Loucy (cell line): Measurements from ENCODE around the gene SLC15A1.

Experiments used
- H2AFZ ChIP-seq: fragments of 200-600 bp; sonication (generic); 2 replicates; pipeline ENCODE4 v1.6.0; 2016; ENCODE audit warnings: antibody characterized with exemption, mild to moderate bottlenecking, low read length, moderate library complexity
- H3F3A ChIP-seq: fragments of 200-600 bp; 2 replicates; pipeline ENCODE4 v1.6.0; 2016; ENCODE audit warnings: antibody characterized with exemption, low read depth, mild to moderate bottlenecking
- H3K27me3 ChIP-seq: fragments of 200-600 bp; sonication (generic); 2 replicates; pipeline ENCODE4 v1.6.1; 2014; ENCODE audit warnings: low read length, mild to moderate bottlenecking; ENCODE audit not compliant: insufficient read depth, poor library complexity, severe bottlenecking
- H3K36me3 ChIP-seq: fragments of 200-600 bp; sonication (generic); 2 replicates; pipeline ENCODE4 v1.6.1; 2016; ENCODE audit warnings: low read length; ENCODE audit not compliant: insufficient read depth
- H3K4me1 ChIP-seq: fragments of 200-600 bp; sonication (generic); 2 replicates; pipeline ENCODE4 v1.5.1; 2014; ENCODE audit warnings: low read length, mild to moderate bottlenecking; ENCODE audit not compliant: insufficient read depth, poor library complexity, severe bottlenecking
- H3K4me2 ChIP-seq: fragments of 200-600 bp; sonication (generic); 2 replicates; pipeline ENCODE4 v1.6.0; 2014; ENCODE audit warnings: antibody characterized with exemption, low read length, low read depth, mild to moderate bottlenecking; ENCODE audit not compliant: poor library complexity, severe bottlenecking
- H3K4me3 ChIP-seq: fragments of 200-600 bp; sonication (generic); 2 replicates; pipeline ENCODE4 v1.5.1; 2014; ENCODE audit warnings: low read length, mild to moderate bottlenecking, mixed read lengths; ENCODE audit not compliant: poor library complexity, severe bottlenecking
- H3K79me2 ChIP-seq: fragments of 200-600 bp; sonication (generic); 2 replicates; pipeline ENCODE4 v1.6.1; 2014; ENCODE audit warnings: low read length; ENCODE audit not compliant: insufficient read depth
- H3K9ac ChIP-seq: fragments of 200-600 bp; sonication (generic); 2 replicates; pipeline ENCODE4 v1.6.0; 2014; ENCODE audit warnings: mild to moderate bottlenecking, low read depth, low read length, moderate library complexity; ENCODE audit not compliant: poor library complexity, severe bottlenecking
- H3K9me2 ChIP-seq: fragments of 200-600 bp; sonication (generic); replicated peaks from 2 replicates; pipeline ENCODE4 v1.6.1; 2016; ENCODE audit warnings: low read depth, low read length, mixed read lengths
- H3K9me3 ChIP-seq: fragments of 200-600 bp; sonication (generic); 2 replicates; pipeline ENCODE4 v1.6.1; 2014; ENCODE audit warnings: mild to moderate bottlenecking, antibody characterized with exemption, low read length, low read depth; ENCODE audit not compliant: insufficient read depth
- H4K20me1 ChIP-seq: fragments of 200-600 bp; sonication (generic); 2 replicates; pipeline ENCODE4 v1.6.0; 2014; ENCODE audit warnings: antibody characterized with exemption, low read length, mild to moderate bottlenecking; ENCODE audit not compliant: insufficient read depth, poor library complexity, severe bottlenecking
- EZH2phosphoT487 ChIP-seq: fragments of 200-600 bp; IDR thresholded peaks from 2 replicates; pipeline ENCODE4 v1.6.1; 2018; ENCODE audit warnings: antibody characterized with exemption, mild to moderate bottlenecking, moderate library complexity, borderline replicate concordance
- TF ChIP-seq, protein P1 (sequence below): fragments of 200-600 bp; sonication (generic); conservative IDR thresholded peaks from 2 replicates; pipeline ENCODE4 v1.5.1; 2014; ENCODE audit warnings: mild to moderate bottlenecking, antibody characterized with exemption, low read length

The SLC15A1 gene

DNA sequence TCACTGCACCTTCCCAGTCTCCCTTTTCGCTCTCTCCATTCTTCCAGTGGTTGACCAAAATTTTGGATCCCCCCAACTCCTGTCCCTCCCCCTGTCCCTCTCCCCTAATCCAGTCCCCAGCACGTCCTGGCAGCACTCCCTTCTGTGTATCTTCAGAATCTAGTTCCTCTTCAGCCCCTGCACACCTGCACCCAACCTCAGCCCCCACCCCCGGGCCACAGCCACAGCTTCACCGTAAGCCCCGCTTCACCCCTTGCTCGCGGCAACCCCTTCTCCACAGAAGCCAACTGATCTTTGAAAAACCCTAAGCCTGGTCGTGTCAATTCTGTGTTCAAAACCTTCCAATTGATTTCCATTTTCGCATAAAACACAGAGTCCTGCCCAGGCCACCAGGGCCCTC, 35.5 kb upstream of the SLC15A1 start:
- Histone ChIP-seq H3K27me3 (no peaks in the 10 kb centered on the region), H3K4me2 (no peak overlapping the region), H3K36me3 (no peaks in the 10 kb centered on the region), H3K4me3 (no peak overlapping the region), H3F3A (no peaks in the 10 kb centered on the region), H3K9me3 (no peaks in the 10 kb centered on the region), H3K9me2 (no peaks in the 10 kb centered on the region), H3K9ac (no peak overlapping the region), H3K79me2 (no peaks in the 10 kb centered on the region), H3K4me1 (no peaks in the 10 kb centered on the region), H2AFZ (no peak overlapping the region), H4K20me1 (no peaks in the 10 kb centered on the region)
- no peak for TF ChIP-seq EZH2phosphoT487
- TF ChIP-seq, protein P1, sequence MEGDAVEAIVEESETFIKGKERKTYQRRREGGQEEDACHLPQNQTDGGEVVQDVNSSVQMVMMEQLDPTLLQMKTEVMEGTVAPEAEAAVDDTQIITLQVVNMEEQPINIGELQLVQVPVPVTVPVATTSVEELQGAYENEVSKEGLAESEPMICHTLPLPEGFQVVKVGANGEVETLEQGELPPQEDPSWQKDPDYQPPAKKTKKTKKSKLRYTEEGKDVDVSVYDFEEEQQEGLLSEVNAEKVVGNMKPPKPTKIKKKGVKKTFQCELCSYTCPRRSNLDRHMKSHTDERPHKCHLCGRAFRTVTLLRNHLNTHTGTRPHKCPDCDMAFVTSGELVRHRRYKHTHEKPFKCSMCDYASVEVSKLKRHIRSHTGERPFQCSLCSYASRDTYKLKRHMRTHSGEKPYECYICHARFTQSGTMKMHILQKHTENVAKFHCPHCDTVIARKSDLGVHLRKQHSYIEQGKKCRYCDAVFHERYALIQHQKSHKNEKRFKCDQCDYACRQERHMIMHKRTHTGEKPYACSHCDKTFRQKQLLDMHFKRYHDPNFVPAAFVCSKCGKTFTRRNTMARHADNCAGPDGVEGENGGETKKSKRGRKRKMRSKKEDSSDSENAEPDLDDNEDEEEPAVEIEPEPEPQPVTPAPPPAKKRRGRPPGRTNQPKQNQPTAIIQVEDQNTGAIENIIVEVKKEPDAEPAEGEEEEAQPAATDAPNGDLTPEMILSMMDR = no peak

DNA sequence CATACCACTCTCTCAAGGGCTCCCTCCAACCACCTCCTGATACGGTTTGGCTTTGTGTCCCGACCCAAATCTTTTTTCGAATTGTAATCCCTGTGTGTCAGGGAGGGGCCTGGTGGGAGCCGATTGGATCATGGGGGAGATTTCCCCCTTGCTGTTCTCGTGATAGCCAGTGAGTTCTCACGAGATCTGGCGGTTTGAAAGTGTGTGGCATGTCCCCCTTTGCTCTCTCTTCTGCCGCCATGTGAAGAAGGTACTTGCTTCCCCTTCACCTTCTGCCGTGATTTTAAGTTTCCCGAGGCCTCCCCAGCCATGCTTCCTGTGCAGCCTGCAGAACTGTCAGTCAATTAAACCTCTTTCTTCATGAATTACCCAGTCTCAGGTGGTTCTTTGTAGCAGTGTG, 34.7 kb upstream of the SLC15A1 start:
- Histone ChIP-seq H4K20me1 (no peaks in the 10 kb centered on the region), H3K9me3 (no peaks in the 10 kb centered on the region), H2AFZ (no peak overlapping the region), H3K36me3 (no peaks in the 10 kb centered on the region), H3F3A (no peaks in the 10 kb centered on the region), H3K4me3 (no peak overlapping the region), H3K9me2 (no peaks in the 10 kb centered on the region), H3K9ac (no peak overlapping the region), H3K79me2 (no peaks in the 10 kb centered on the region), H3K4me1 (no peaks in the 10 kb centered on the region), H3K4me2 (no peak overlapping the region), H3K27me3 (no peaks in the 10 kb centered on the region)
- TF ChIP-seq, protein P1 = no peak
- TF ChIP-seq EZH2phosphoT487 = no peak

DNA sequence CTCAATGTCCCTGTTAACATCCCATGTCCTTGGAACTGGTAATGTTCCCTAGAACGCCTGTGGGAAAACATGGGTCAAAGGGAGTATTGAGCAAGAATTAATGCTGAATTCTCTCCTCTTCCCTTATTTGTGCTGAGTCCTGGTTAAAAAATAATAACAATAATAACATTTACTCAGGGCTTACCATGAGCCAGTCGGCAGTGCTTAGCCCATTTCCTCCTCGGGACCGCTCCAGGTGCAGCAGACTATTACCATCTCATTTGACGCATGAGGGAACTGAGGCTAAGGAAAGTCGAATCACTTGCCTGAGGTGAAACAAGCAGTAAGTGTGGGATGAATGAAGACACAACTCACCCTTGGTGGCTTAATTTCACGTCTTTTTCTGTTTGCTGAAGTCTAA, 33.6 kb upstream of the SLC15A1 start:
- no peaks in the 10 kb centered on the region for H3K9me2 ChIP-seq
- no peaks in the 10 kb centered on the region for H3F3A ChIP-seq
- no peaks in the 10 kb centered on the region for H3K79me2 ChIP-seq
- H3K4me2 ChIP-seq = no peak overlapping the region
- no peaks in the 10 kb centered on the region for H3K4me1 ChIP-seq
- no peaks in the 10 kb centered on the region for H3K9me3 ChIP-seq
- no peaks in the 10 kb centered on the region for H4K20me1 ChIP-seq
- no peak for TF ChIP-seq EZH2phosphoT487
- TF ChIP-seq, protein P1 = no peak
- H2AFZ ChIP-seq = no peak overlapping the region
- no peaks in the 10 kb centered on the region for H3K27me3 ChIP-seq
- H3K4me3 ChIP-seq = no peak overlapping the region
- H3K36me3 ChIP-seq = no peaks in the 10 kb centered on the region
- H3K9ac ChIP-seq = no peak overlapping the region
